K562 (cell line): ENCODE results near the gene PSMC1. TPM values are rescaled to one million over a fixed set of nuclear protein-coding genes. Genes with fewer than 3 reads are reported as not detected.

Source experiments
- ATAC-seq: fragments of 200-7000 bp; cut with Tn5 transposase; 3 replicates; pipeline ENCODE4 v1.9.1; 2020; ENCODE audit warnings: moderate library complexity
- BruUV-seq: library from RNA; stranded (reverse); fragments of 400-500 nt; replicated peaks from 2 replicates; lab custom pipeline; 2021; lab: Mats Ljungman, UMichigan
- CTCF ChIA-PET: fragments of 300-600 bp; formaldehyde crosslinking; extraction: SDS; loops from one replicate; lab custom pipeline; 2021; ENCODE audit warnings: low intra/inter-chr PET ratio; lab: Yijun Ruan, JAX
- POLR2A ChIA-PET: fragments of 300-600, 350-650 bp; sonication (Branson Sonifier 250); formaldehyde crosslinking; extraction: SDS; loops from one replicate; lab custom pipeline; 2021; ENCODE audit warnings: antibody characterized with exemption, inconsistent platforms; lab: Yijun Ruan, JAX
- DNase-seq, 4 experiments: peaks; one replicate each; pipeline versions ENCODE4 v3.0.0 to v3.0.0-alpha.2; 2011 to 2018; ENCODE audit warnings: low spot score in 3 of 4, mixed read lengths in 3 of 4; ENCODE audit errors: extremely low read depth in 1 of 4
- FAIRE-seq: peaks from 2 replicates; lab custom pipeline; 2011; peaks lifted over from hg19 to GRCh38; lab: Jason Lieb, UNC
- H2AFZ ChIP-seq: 2 replicates; pipeline ENCODE4 v1.6.0; 2011; ENCODE audit warnings: low read depth, low read length, control low read depth, inconsistent platforms
- H3K27ac ChIP-seq: fragments of 200-600 bp; 3 replicates; pipeline ENCODE4 v1.8.0; 2011; ENCODE audit warnings: low read depth, mild to moderate bottlenecking, control low read depth, inconsistent platforms, low read length, moderate library complexity, mixed read lengths; ENCODE audit errors: extremely low read depth
- H3K27me3 ChIP-seq, 2 experiments: fragments of 300-600 bp in 1 of 2; 2 replicates in 1 of 2; 3 replicates in 1 of 2; pipeline versions ENCODE4 v1.6.0 to v1.8.0; 2011; ENCODE audit warnings: inconsistent platforms in 2 of 2, low read length in 2 of 2, mild to moderate bottlenecking in 1 of 2, mixed read lengths in 1 of 2, moderate library complexity in 1 of 2; ENCODE audit not compliant: control insufficient read depth in 2 of 2, insufficient read depth in 2 of 2
- H3K36me3 ChIP-seq: fragments of 300-600 bp; 3 replicates; pipeline ENCODE4 v1.8.0; 2011; ENCODE audit warnings: mild to moderate bottlenecking, low read length, inconsistent platforms; ENCODE audit not compliant: control insufficient read depth, insufficient read depth
- H3K4me1 ChIP-seq, 2 experiments: fragments of 200-600 bp in 1 of 2; replicated peaks in 1 of 2; 2 replicates in 1 of 2; 3 replicates in 1 of 2; pipeline versions ENCODE4 v1.5.1 to v1.8.0; 2011; ENCODE audit warnings: inconsistent platforms in 2 of 2, low read length in 2 of 2, mild to moderate bottlenecking in 1 of 2, mixed read lengths in 1 of 2, moderate library complexity in 1 of 2; ENCODE audit not compliant: control insufficient read depth in 2 of 2, insufficient read depth in 2 of 2
- H3K4me2 ChIP-seq: 2 replicates; pipeline ENCODE4 v1.6.1; 2011; ENCODE audit warnings: low read length, control low read depth, inconsistent platforms, mixed read lengths; ENCODE audit not compliant: insufficient read depth
- H3K4me3 ChIP-seq: fragments of 200-600 bp; sonication (generic), shearing (Covaris generic); 2 replicates; pipeline ENCODE4 v1.5.1; 2016; ENCODE audit warnings: control low read depth, inconsistent platforms
- H3K79me2 ChIP-seq: fragments of 200-600 bp; 3 replicates; pipeline ENCODE4 v1.8.0; 2011; ENCODE audit warnings: low read length, inconsistent platforms; ENCODE audit not compliant: control insufficient read depth, insufficient read depth
- H3K9ac ChIP-seq, 2 experiments: 2 replicates each; pipeline versions ENCODE4 v1.6.0 to v1.6.1; 2011; ENCODE audit warnings: low read depth in 2 of 2, low read length in 2 of 2, control low read depth in 1 of 2, inconsistent platforms in 1 of 2, mild to moderate bottlenecking in 1 of 2, mixed read lengths in 1 of 2; ENCODE audit not compliant: insufficient read depth in 1 of 2
- H3K9me1 ChIP-seq: one replicate; pipeline ENCODE4 v1.6.0; 2011; ENCODE audit warnings: inconsistent platforms, mild to moderate bottlenecking, low read length, moderate library complexity; ENCODE audit not compliant: control insufficient read depth, insufficient read depth
- H3K9me3 ChIP-seq: replicated peaks from 2 replicates; pipeline ENCODE4 v1.5.1; 2011; ENCODE audit warnings: low read depth, low read length, inconsistent platforms; ENCODE audit not compliant: control insufficient read depth, insufficient read depth
- H4K20me1 ChIP-seq: replicated peaks from 2 replicates; pipeline ENCODE4 v1.6.1; 2011; ENCODE audit warnings: low read length, inconsistent platforms, mixed read lengths; ENCODE audit not compliant: control insufficient read depth, insufficient read depth
- GABPB2 ChIP-seq: fragments of 250-450 bp; sonication (Bioruptor Pico); conservative IDR thresholded peaks from 2 replicates; pipeline ENCODE4 v1.5.1; 2021; ENCODE audit warnings: mild to moderate bottlenecking
- TFAP4 ChIP-seq: sonication (generic); formaldehyde crosslinking; IDR thresholded peaks from 2 replicates; pipeline ENCODE4 v1.8.0; 2022; ENCODE audit warnings: missing genetic modification reagents, mild to moderate bottlenecking, moderate library complexity, borderline replicate concordance
- WGBS: fragments of 100-300 bp; shearing (Covaris generic); methylation state at CpG from one replicate; pipeline ENCODE4 v1.1.6; 2016; ENCODE audit warnings: low coverage, mixed read lengths; ENCODE audit not compliant: insufficient coverage; ENCODE audit errors: missing lambda C conversion rate; 5-methylcytosine and 5-hydroxymethylcytosine counted together
- in situ Hi-C: fragments of 300-500 bp; cut with MboI; formaldehyde crosslinking; loops from 4 replicates; pipeline ENCODE4 v1.15.0; 2018; ENCODE audit warnings: inconsistent platforms, mixed read lengths
- intact Hi-C: fragments of 100-400 bp; cut with micrococcal nuclease; formaldehyde crosslinking; loops from 2 replicates; pipeline ENCODE4 v1.14.2; 2022
- polyA plus RNA-seq, 8 experiments: library from polyadenylated mRNA; depleted of rRNA in 4 of 8; stranded (reverse) in 5 of 8; unstranded in 3 of 8; fragments of >200 nt; fragmentation: Nextera tagmentation in 2 of 8; fragmentation: Illumina TruSeq in 1 of 8; extraction: Ambion mirVana in 2 of 8; extraction: Trizol in 1 of 8; gene quantifications; 2 replicates each; pipeline versions ENCODE4 v1.2.1 to v1.2.3, GENCODE V29; 2011 to 2014; ENCODE audit warnings: inconsistent platforms in 1 of 8, missing spikeins in 1 of 8
- total RNA-seq, 7 experiments: library from RNA; depleted of rRNA in 6 of 7; stranded (reverse); fragments of >200 nt in 6 of 7; fragmentation: Illumina TruSeq in 2 of 7; extraction: Trizol in 2 of 7; gene quantifications; 2 replicates each; pipeline versions ENCODE4 v1.2.1 to v1.2.3, GENCODE V29; 2011 to 2021; ENCODE audit warnings: low replicate concordance in 1 of 7

PSMC1 gene
- total and polyA plus RNA-seq, 9 of the 15 experiments (the other 6 are each of a cell fraction or from before 2014, with no cell fraction given): 87.8 to 276 (median 165) TPM

- no peaks in the 10 kb centered on the region for H3K79me2 ChIP-seq
- WGBS: 80% methylated on average over 13 of the region's 18 CpGs
- POLR2A ChIA-PET: interaction anchor here (0.6 to 1.3 kb wide), 5 partner anchors 9 to 1225 kb away, joined by 3 to 10 read pairs (median 4); partner anchors contain the start of gene PSMC1
Measured at GRCh38 chr14:90276646-90277367, 20.5 kb downstream of the PSMC1 start.

More at GRCh38 chr14:90276646-90277367, 20.5 kb downstream of the PSMC1 start:
- Histone ChIP-seq H3K36me3 (peaks cover 28% of the 10 kb centered on the region; the same call in 2 of the 3 replicates), H3K9ac (peak overlapping the region in 1 of 2 experiments; percentile 52; a peak in 1 of 4 replicates), H3K4me3 (no peak overlapping the region), H2AFZ (no peak overlapping the region), H3K27ac (no peak overlapping the region), H3K9me1 (no peaks in the 10 kb centered on the region), H3K4me2 (no peak overlapping the region), H3K27me3 (no peaks in the 10 kb centered on the region), H4K20me1 (no peaks in the 10 kb centered on the region), H3K9me3 (no peaks in the 10 kb centered on the region), H3K4me1 (peaks cover 0 to 4% of the 10 kb centered on the region in 2 experiments; a peak in 2 of 5 replicates)
- CTCF ChIA-PET: no interaction called here
- TF ChIP-seq TFAP4 (CRISPR knock-in tag) (peak; percentile 37; the same call in 1 of the 2 replicates), GABPB2 (CRISPR knock-in tag) (no peak)
- no peak for FAIRE-seq
- in situ Hi-C loops: no loop called here
- ATAC-seq: no peak; the same call in 1 of the 3 replicates
- BruUV-seq: no TSS peak
- DNase-seq: peak in 2 of 4 experiments; percentile 10 to 16
- intact Hi-C loops: no loop called here
